PFSK-1 (cell line): ENCODE results near the gene RARRES2.

Experiments used
- FOXP2 ChIP-seq: optimal IDR thresholded peaks from 2 replicates; pipeline ENCODE3; 2011; ENCODE audit warnings: borderline replicate concordance, control low read depth, inconsistent platforms; ENCODE audit not compliant: insufficient read depth; ENCODE audit errors: extremely low read length, extremely low read depth
- POLR2AphosphoS5 ChIP-seq: IDR thresholded peaks from 2 replicates; pipeline ENCODE4 v1.6.1; 2012; ENCODE audit warnings: low read depth, mild to moderate bottlenecking, control low read depth, low read length, moderate library complexity
- SIN3A ChIP-seq: IDR thresholded peaks from 2 replicates; pipeline ENCODE4 v1.6.1; 2012; ENCODE audit warnings: mild to moderate bottlenecking, low read length, moderate library complexity, borderline replicate concordance; ENCODE audit not compliant: insufficient read depth
- TAF1 ChIP-seq: IDR thresholded peaks from 2 replicates; pipeline ENCODE4 v1.6.1; 2012; ENCODE audit warnings: low read length, control low read depth, borderline replicate concordance; ENCODE audit not compliant: insufficient read depth
- TF ChIP-seq, protein P1 (sequence below), 2 experiments: IDR thresholded peaks; 2 replicates each; pipeline versions ENCODE4 v1.6.1 to v1.8.0; 2011 to 2012; ENCODE audit warnings: low read depth in 2 of 2, low read length in 2 of 2, control low read depth in 1 of 2, inconsistent platforms in 1 of 2, mild to moderate bottlenecking in 1 of 2, moderate library complexity in 1 of 2; ENCODE audit not compliant: insufficient read depth in 1 of 2

RARRES2 gene

GRCh38 chr7:150382844-150383225, 41.4 kb upstream of the RARRES2 start:
- TF ChIP-seq SIN3A, result no peak
- TF ChIP-seq POLR2AphosphoS5, result no peak
- no peak for TF ChIP-seq TAF1
- TF ChIP-seq FOXP2, result no peak
- TF ChIP-seq, protein P1, sequence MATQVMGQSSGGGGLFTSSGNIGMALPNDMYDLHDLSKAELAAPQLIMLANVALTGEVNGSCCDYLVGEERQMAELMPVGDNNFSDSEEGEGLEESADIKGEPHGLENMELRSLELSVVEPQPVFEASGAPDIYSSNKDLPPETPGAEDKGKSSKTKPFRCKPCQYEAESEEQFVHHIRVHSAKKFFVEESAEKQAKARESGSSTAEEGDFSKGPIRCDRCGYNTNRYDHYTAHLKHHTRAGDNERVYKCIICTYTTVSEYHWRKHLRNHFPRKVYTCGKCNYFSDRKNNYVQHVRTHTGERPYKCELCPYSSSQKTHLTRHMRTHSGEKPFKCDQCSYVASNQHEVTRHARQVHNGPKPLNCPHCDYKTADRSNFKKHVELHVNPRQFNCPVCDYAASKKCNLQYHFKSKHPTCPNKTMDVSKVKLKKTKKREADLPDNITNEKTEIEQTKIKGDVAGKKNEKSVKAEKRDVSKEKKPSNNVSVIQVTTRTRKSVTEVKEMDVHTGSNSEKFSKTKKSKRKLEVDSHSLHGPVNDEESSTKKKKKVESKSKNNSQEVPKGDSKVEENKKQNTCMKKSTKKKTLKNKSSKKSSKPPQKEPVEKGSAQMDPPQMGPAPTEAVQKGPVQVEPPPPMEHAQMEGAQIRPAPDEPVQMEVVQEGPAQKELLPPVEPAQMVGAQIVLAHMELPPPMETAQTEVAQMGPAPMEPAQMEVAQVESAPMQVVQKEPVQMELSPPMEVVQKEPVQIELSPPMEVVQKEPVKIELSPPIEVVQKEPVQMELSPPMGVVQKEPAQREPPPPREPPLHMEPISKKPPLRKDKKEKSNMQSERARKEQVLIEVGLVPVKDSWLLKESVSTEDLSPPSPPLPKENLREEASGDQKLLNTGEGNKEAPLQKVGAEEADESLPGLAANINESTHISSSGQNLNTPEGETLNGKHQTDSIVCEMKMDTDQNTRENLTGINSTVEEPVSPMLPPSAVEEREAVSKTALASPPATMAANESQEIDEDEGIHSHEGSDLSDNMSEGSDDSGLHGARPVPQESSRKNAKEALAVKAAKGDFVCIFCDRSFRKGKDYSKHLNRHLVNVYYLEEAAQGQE (IDR thresholded peaks at IDR 0.05; ENCODE audit: insufficient read depth in 1 of 2, low read depth in 2 of 2, low read length in 2 of 2), result no peak

- TF ChIP-seq, protein P1 (IDR thresholded peaks at IDR 0.05; ENCODE audit: insufficient read depth in 1 of 2, low read depth in 2 of 2, low read length in 2 of 2), result no peak
- no peak for TF ChIP-seq SIN3A
- TF ChIP-seq FOXP2, result no peak
- no peak for TF ChIP-seq POLR2AphosphoS5
- TF ChIP-seq TAF1, result no peak
Measured at GRCh38 chr7:150382123-150382843, 40.9 kb upstream of the RARRES2 start.

GRCh38 chr7:150381785-150382122, 40.3 kb upstream of the RARRES2 start:
- TF ChIP-seq POLR2AphosphoS5 (no peak), SIN3A (no peak), FOXP2 (no peak), TAF1 (no peak)
- TF ChIP-seq, protein P1 (IDR thresholded peaks at IDR 0.05; ENCODE audit: insufficient read depth in 1 of 2, low read depth in 2 of 2, low read length in 2 of 2), result no peak

GRCh38 chr7:150381096-150381495, 39.7 kb upstream of the RARRES2 start:
- TF ChIP-seq SIN3A, result no peak
- TF ChIP-seq POLR2AphosphoS5, result no peak
- no peak for TF ChIP-seq TAF1
- TF ChIP-seq FOXP2, result no peak
- TF ChIP-seq, protein P1 (IDR thresholded peaks at IDR 0.05; ENCODE audit: insufficient read depth in 1 of 2, low read depth in 2 of 2, low read length in 2 of 2), result no peak

DNA sequence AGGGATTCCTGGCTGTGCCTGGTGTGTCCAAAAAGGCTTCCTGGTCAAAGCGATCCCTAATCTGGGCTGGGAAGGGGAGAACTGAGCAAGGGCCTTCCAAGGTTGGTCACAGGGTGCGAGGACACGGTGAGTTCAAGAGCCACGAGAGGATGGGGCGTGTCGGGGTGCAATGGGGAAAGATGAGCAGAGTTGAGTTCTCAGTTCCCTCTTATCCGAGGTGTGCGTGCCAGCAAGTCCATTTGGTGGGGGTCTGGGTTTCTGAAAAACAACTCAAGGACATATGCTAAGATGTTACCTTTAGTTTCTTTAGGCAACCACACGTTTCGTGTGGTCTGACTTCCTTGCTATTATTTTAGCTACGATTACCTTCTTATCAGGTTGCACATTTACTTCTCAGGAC, 39.0 kb upstream of the RARRES2 start:
- TF ChIP-seq, protein P1 (IDR thresholded peaks at IDR 0.05; ENCODE audit: insufficient read depth in 1 of 2, low read depth in 2 of 2, low read length in 2 of 2), result no peak
- TF ChIP-seq FOXP2 (no peak), TAF1 (no peak), POLR2AphosphoS5 (no peak), SIN3A (no peak)
